Keratinocyte (primary cell): ENCODE results near the gene CHRNB4.

Source experiments
- EZH2 ChIP-seq: IDR thresholded peaks from one replicate; pipeline ENCODE4 v1.6.1; 2012; ENCODE audit warnings: inconsistent platforms, mild to moderate bottlenecking, low read length, moderate library complexity
- TF ChIP-seq, protein P1 (sequence below), 3 experiments: IDR thresholded peaks in 1 of 3; conservative IDR thresholded peaks in 1 of 3; optimal IDR thresholded peaks in 1 of 3; 2 replicates in 2 of 3; 3 replicates in 1 of 3; pipeline versions ENCODE3 to v1.5.1; 2011; ENCODE audit warnings: low read length in 3 of 3, mild to moderate bottlenecking in 3 of 3, moderate library complexity in 2 of 3, control low read depth in 1 of 3, inconsistent platforms in 1 of 3; ENCODE audit not compliant: insufficient read depth in 2 of 3; ENCODE audit errors: extremely low read depth in 1 of 3

DNA sequence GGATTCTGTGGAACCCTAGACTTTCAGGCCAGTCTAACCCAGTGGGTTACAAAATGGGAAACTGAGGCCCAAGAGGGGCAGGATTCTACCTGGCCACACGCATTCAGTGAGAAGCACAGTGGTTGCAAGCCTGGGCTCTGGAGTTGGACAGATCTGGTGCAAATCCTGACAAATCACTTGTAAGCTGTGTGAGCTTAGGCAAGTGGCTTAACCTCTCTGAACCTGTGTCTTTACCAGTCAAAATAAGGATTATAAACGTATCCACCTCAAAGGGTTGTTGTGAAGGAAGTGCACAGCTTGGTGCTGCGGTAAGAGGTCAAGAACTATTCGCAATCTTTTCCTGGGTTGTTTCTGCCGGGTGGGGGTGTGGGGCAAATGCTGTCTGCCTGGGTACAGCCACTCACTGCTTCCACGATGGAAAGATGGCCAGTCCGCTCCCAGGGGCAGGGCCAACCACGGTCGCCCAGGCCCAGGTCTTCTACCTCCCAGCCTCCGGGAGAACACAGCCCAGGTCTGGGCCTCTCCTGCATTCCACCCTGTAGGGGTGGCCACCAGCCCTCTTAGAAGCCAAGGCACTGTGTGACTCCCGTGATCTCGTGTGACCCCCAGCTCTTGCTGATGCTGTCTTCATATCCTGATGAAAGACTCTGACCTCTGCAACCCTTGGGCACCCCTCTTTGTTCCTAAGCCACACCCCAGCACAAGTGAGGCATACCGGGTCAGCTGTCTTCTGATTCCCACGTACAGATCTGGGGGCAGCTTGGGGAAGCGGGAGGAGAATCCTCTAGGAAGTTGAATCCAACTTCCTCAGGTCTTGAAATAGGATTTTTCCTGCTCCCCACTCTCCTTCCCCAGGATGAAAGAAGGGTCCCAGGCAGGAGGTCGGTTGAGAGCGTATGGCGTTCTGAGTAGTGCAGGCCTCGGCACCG, 21.7 kb downstream of the CHRNB4 start:
- TF ChIP-seq, protein P1, sequence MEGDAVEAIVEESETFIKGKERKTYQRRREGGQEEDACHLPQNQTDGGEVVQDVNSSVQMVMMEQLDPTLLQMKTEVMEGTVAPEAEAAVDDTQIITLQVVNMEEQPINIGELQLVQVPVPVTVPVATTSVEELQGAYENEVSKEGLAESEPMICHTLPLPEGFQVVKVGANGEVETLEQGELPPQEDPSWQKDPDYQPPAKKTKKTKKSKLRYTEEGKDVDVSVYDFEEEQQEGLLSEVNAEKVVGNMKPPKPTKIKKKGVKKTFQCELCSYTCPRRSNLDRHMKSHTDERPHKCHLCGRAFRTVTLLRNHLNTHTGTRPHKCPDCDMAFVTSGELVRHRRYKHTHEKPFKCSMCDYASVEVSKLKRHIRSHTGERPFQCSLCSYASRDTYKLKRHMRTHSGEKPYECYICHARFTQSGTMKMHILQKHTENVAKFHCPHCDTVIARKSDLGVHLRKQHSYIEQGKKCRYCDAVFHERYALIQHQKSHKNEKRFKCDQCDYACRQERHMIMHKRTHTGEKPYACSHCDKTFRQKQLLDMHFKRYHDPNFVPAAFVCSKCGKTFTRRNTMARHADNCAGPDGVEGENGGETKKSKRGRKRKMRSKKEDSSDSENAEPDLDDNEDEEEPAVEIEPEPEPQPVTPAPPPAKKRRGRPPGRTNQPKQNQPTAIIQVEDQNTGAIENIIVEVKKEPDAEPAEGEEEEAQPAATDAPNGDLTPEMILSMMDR (optimal IDR thresholded peaks at IDR 0.05 in 1 of 3, IDR thresholded peaks at IDR 0.05 in 1 of 3, conservative IDR thresholded peaks at IDR 0.05 in 1 of 3; ENCODE audit: extremely low read depth in 1 of 3, insufficient read depth in 2 of 3, low read length in 3 of 3), result no peak
- TF ChIP-seq EZH2, result no peak
